Measurements from ENCODE around the gene MARCO.

GRCh38 chr2:118971245-118972122 lies 29.5 kb downstream of the MARCO start:
- TF ChIP-seq CTCF (IDR thresholded peaks at IDR 0.05) (no peak), POLR2A (IDR thresholded peaks at IDR 0.05) (no peak)
